Peyer's patch (tissue), 4 donors: ENCODE data around the gene ADISSP.

Experiments used
- POLR2A ChIP-seq, 2 donors: fragments of 450-650 bp; IDR thresholded peaks; one replicate each; pipeline ENCODE4 v1.5.1; 2017; ENCODE audit warnings: antibody characterized with exemption in 2 of 2, mild to moderate bottlenecking in 2 of 2, moderate library complexity in 2 of 2
- TF ChIP-seq, protein P1 (sequence below), 6 experiments: fragments of 450-650 bp in 4 of 6; fragments of 200-600 bp in 2 of 6; sonication (generic) in 1 of 6; IDR thresholded peaks; one replicate each; pipeline ENCODE4 v1.5.1; 2017 to 2019; ENCODE audit warnings: antibody characterized with exemption in 6 of 6, mild to moderate bottlenecking in 3 of 6, moderate library complexity in 1 of 6

DNA sequence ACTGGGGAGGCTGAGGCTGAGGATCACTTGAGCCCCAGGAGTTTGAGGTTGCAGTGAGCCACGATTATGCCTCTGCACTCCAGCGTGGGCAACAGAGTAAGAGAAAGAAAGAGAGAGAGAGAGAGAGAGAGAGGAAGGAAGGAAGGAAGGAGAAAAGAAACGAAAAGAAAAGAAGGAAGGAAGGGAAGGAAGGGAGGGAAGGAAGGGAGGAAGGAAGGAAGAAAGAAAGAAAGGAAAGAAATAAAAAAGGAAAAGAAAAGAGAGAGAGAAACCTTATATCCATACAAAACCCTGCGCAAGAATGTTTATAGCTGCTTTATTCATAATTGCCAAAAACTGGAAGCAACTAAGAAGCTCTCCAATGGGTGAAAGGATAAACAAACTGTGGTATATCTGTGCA, 43.2 kb downstream of the ADISSP start:
- TF ChIP-seq, protein P1, sequence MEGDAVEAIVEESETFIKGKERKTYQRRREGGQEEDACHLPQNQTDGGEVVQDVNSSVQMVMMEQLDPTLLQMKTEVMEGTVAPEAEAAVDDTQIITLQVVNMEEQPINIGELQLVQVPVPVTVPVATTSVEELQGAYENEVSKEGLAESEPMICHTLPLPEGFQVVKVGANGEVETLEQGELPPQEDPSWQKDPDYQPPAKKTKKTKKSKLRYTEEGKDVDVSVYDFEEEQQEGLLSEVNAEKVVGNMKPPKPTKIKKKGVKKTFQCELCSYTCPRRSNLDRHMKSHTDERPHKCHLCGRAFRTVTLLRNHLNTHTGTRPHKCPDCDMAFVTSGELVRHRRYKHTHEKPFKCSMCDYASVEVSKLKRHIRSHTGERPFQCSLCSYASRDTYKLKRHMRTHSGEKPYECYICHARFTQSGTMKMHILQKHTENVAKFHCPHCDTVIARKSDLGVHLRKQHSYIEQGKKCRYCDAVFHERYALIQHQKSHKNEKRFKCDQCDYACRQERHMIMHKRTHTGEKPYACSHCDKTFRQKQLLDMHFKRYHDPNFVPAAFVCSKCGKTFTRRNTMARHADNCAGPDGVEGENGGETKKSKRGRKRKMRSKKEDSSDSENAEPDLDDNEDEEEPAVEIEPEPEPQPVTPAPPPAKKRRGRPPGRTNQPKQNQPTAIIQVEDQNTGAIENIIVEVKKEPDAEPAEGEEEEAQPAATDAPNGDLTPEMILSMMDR (IDR thresholded peaks at IDR 0.05): no peak
- TF ChIP-seq POLR2A (IDR thresholded peaks at IDR 0.05): no peak
